Coronary artery (tissue), 2 donors: Measurements from ENCODE around the gene ARHGEF2.
"Not testable (repeated sequence)": the region's sequence is repeated elsewhere in the genome, so short reads cannot be mapped to it uniquely, and the experiment has no call there.

Experiments used
- DNase-seq: peaks from one replicate; pipeline ENCODE4 v3.0.0-alpha.2; 2017; ENCODE audit warnings: low spot score
- H3K27ac ChIP-seq, 2 donors: fragments of 200-600 bp; sonication (generic); one replicate each; pipeline ENCODE4 v1.5.1; 2016 to 2019
- H3K4me3 ChIP-seq: fragments of 200-600 bp; sonication (generic); 2 replicates; pipeline ENCODE4 v1.5.1; 2016; ENCODE audit warnings: mild to moderate bottlenecking, moderate library complexity
- TF ChIP-seq, protein P1 (sequence below): fragments of 200-600 bp; sonication (generic); IDR thresholded peaks from one replicate; pipeline ENCODE4 v1.5.1; 2019; ENCODE audit warnings: antibody characterized with exemption

ARHGEF2 gene

DNA sequence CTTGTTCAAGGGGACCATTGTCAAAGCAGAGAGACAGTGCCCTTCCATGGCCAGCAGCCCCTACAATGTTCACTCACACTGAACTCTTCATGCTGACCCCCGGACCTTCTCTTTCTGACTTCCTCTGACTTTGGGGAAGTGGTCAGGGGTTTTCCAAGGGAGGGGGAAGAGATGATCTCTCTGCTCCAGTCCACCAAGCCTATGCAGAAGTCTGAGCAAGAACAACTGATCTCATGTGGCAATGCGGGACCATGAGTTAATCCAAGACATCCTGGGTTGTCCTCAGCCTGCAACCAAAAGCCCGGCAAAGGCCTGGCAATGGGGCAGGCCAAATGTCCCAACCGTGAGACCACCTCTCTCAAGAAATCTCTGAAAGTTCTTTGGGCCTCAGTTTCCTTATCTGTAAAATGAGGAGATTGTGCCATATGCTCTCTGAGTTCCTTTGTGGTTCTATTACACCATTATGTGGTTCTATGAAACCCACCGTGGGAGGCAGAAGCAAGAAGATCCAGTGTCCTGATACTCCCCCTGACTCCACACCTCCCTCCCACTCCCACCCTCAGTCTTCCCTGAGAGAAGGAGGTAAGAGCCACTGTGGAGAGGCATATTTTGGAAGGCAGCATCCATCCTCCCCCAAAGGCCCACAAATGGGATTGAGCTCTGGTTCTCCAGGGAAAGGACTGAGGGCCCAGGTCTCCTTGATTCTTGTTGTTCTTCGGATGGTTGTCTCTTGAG, 11.8 kb upstream of the ARHGEF2 start:
- TF ChIP-seq, protein P1, sequence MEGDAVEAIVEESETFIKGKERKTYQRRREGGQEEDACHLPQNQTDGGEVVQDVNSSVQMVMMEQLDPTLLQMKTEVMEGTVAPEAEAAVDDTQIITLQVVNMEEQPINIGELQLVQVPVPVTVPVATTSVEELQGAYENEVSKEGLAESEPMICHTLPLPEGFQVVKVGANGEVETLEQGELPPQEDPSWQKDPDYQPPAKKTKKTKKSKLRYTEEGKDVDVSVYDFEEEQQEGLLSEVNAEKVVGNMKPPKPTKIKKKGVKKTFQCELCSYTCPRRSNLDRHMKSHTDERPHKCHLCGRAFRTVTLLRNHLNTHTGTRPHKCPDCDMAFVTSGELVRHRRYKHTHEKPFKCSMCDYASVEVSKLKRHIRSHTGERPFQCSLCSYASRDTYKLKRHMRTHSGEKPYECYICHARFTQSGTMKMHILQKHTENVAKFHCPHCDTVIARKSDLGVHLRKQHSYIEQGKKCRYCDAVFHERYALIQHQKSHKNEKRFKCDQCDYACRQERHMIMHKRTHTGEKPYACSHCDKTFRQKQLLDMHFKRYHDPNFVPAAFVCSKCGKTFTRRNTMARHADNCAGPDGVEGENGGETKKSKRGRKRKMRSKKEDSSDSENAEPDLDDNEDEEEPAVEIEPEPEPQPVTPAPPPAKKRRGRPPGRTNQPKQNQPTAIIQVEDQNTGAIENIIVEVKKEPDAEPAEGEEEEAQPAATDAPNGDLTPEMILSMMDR: no peak
- DNase-seq: no peak
- Histone ChIP-seq H3K4me3 (no peak overlapping the region), H3K27ac (peak overlapping the region; percentile 61 to 88)

DNA sequence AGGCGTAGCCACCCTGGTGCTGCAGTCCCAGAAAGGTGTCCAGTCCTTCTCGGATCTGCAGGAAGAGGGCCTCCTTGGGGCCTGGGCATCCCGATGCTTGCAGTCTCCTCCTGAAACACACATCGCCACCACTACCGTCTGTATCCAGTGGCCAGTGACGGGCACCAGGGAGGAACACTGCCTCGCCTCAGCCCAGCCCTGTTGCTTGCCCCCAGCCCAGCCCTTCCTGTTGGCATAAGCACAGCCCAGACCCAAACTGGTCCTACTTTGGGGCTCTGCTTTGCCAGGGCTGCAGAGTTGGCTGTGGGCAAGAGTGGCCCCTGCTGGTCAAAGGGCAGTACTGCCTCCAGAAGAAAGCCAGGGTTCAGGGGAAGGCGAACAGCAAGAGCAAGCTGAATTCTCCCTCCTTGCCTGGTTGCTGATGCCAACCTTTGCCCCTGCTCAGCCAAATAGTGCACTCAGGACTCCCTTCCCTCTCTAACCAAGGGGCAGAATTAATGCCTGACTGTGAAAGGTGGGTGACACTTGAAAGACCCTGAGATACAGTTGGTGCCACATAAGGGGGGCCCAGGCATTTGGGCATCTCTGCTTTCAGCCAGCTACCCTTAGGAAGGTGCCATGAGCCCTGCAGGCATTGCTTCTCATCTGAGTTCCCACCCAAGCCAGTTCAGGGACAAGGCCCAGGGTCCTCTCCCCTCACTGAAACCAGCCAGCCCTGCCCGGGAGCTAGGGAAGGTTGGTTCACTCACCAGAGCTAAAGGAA, 11.1 kb upstream of the ARHGEF2 start:
- peak overlapping the region; percentile 74 for H3K4me3 ChIP-seq
- DNase-seq: peak; percentile 89
- TF ChIP-seq, protein P1: peak; percentile 99
- H3K27ac ChIP-seq: peak overlapping the region; percentile 61 to 88

GRCh38 chr1:155984903-155985645, 6.7 kb upstream of the ARHGEF2 start:
- H3K4me3 ChIP-seq, DNase-seq: not testable (repeated sequence)
- H3K27ac ChIP-seq: peak overlapping the region; percentile 72 to 94

DNA sequence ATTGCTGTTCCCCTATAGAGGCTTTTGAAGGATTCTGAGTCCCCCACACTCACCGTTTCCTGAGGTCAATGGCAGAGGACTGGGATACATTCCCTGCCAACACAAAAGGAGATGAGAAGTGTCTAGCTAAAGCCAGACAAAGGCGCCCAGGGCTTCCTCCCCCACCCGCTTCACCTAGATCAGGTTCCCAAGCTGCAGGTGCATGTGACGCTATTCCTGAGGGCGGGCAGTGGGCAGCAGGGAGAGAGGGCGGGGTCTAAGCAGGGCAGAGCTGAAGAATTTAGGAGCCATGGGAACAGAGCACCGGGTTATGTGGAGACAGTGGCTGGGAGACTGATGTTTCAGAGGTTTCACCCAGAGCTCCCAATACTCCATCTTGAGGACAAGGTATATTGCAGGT, 6.0 kb upstream of the ARHGEF2 start:
- Histone ChIP-seq H3K27ac (peak overlapping the region; percentile 72 to 94), H3K4me3 (no peak overlapping the region)
- no peak for DNase-seq
- TF ChIP-seq, protein P1: no peak

DNA sequence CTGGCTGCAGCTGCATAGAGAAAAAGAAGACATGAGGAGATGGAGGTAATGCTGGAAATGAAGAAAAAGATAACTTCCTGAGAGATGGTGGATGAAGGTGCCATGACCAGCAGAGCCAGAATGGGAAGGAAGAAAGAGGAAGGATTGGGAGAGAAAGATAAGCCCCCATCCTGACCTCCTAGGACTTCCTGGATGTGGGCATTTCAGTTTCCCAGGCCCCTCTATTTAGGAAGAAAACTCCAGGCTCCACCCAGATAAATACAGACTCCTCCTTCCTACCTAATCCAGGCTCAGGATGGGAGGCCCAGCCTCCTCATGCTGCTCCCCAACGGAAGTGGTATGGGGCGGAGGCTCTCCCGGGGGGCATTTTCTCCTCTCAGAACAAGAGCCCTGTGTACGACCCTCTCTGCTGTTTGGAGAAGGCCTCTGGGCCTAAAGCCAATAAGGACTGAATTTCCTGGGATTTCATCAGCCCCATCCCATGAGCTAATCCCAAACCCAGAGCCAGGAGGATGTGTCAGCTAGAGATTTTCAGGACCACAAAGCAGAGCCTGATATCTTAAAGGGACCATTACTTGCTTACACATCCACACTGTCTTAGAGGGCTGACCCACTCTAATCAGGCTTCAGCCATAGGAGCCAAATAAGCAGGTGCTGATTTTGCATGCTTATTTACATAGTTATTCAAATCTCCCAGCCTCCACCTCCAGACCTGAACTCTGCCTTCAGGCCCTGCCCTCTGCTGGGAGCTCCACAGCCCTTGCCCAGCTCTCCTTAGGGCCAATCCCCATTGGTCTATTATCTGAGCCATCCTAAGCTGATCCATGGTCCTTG, 5.1 kb upstream of the ARHGEF2 start:
- peak overlapping the region; percentile 81 for H3K4me3 ChIP-seq
- DNase-seq: no peak
- peak overlapping the region; percentile 72 to 94 for H3K27ac ChIP-seq
- TF ChIP-seq, protein P1: no peak

DNA sequence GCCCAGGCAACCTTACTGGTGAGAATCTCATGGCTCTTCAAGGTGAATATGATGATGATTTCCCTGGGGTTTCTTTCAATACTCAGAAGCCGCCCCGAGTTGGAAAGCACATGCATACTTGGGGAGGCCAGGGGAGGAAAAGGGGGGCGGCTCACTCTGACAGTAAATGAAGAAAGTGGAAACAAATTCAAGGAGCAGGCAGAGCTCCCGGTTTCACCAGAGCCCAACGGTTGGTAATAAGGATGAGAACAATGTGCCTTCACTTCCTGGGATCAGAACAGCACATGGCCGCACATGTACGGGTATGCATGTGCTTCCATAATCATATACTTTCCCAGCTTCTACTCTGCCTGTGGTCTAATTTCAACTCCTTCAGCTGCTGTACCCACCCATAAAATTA, 3.8 kb upstream of the ARHGEF2 start:
- TF ChIP-seq, protein P1: no peak
- no peak for DNase-seq
- Histone ChIP-seq H3K27ac (peak overlapping the region; percentile 94 to 98), H3K4me3 (peak overlapping the region; percentile 81)
